Measurements from ENCODE around the gene VEGFA. TPM values are rescaled to one million over a fixed set of nuclear protein-coding genes. Genes with fewer than 3 reads are reported as not detected.

VEGFA gene
- total RNA-seq, 1 experiment from 2014 or later, result 407 TPM

- intact Hi-C loops (cut with micrococcal nuclease; ENCODE audit: unreplicated experiment), result no loop called here
These were observed 9.5 kb upstream of the VEGFA start for GRCh38 chr6:43760210-43761168.

GRCh38 chr6:43761666-43762409, 8.2 kb upstream of the VEGFA start:
- Mint-ChIP-seq H3K4me3 (ENCODE audit: low read depth, unreplicated experiment) (no peak overlapping the region), H3K4me1 (ENCODE audit: low read depth, unreplicated experiment) (peaks cover 23% of the 10 kb centered on the region), H3K9me3 (ENCODE audit: low read depth, unreplicated experiment) (no peaks in the 10 kb centered on the region), H3K36me3 (ENCODE audit: insufficient read depth, unreplicated experiment) (peaks cover 4% of the 10 kb centered on the region), H3K27ac (ENCODE audit: unreplicated experiment) (no peak overlapping the region), H3K27me3 (ENCODE audit: unreplicated experiment) (no peaks in the 10 kb centered on the region)
- CTCF ChIA-PET, result interaction anchor here (0.6 to 2.5 kb wide), 6 partner anchors 11 to 165 kb away, joined by 3 to 11 read pairs (median 4); no protein-coding TSS in a partner anchor
- no peak for TF ChIP-seq CTCF (IDR thresholded peaks at IDR 0.05; ENCODE audit: unreplicated experiment)
- BruUV-seq (replicated peaks), result no TSS peak
- no peak for DNase-seq
- intact Hi-C loops (cut with micrococcal nuclease; ENCODE audit: unreplicated experiment), result no loop called here

More at GRCh38 chr6:43760210-43761168, 9.5 kb upstream of the VEGFA start:
- no peak for DNase-seq
- H3K4me1 Mint-ChIP-seq (ENCODE audit: low read depth, unreplicated experiment), result peaks cover 11% of the 10 kb centered on the region
- no TSS peak for BruUV-seq (replicated peaks)
- no peak for TF ChIP-seq CTCF (IDR thresholded peaks at IDR 0.05; ENCODE audit: unreplicated experiment)
- peaks cover 4% of the 10 kb centered on the region for H3K36me3 Mint-ChIP-seq (ENCODE audit: insufficient read depth, unreplicated experiment)
- H3K27me3 Mint-ChIP-seq (ENCODE audit: unreplicated experiment), result no peaks in the 10 kb centered on the region
- H3K9me3 Mint-ChIP-seq (ENCODE audit: low read depth, unreplicated experiment), result no peaks in the 10 kb centered on the region
- H3K4me3 Mint-ChIP-seq (ENCODE audit: low read depth, unreplicated experiment), result no peak overlapping the region
- CTCF ChIA-PET, result interaction anchor here (2.0 kb wide), 2 partner anchors 12 to 166 kb away, joined by 4 to 7 read pairs; no protein-coding TSS in a partner anchor
- H3K27ac Mint-ChIP-seq (ENCODE audit: unreplicated experiment), result no peak overlapping the region

- no TSS peak for BruUV-seq (replicated peaks)
- Mint-ChIP-seq H3K4me1 (ENCODE audit: low read depth, unreplicated experiment) (peaks cover 28% of the 10 kb centered on the region), H3K4me3 (ENCODE audit: low read depth, unreplicated experiment) (no peak overlapping the region), H3K27ac (ENCODE audit: unreplicated experiment) (no peak overlapping the region), H3K36me3 (ENCODE audit: insufficient read depth, unreplicated experiment) (peaks cover 4% of the 10 kb centered on the region), H3K9me3 (ENCODE audit: low read depth, unreplicated experiment) (no peaks in the 10 kb centered on the region), H3K27me3 (ENCODE audit: unreplicated experiment) (no peaks in the 10 kb centered on the region)
- DNase-seq, result no peak
- CTCF ChIA-PET, result interaction anchor here (0.6 to 2.5 kb wide), 7 partner anchors 10 to 164 kb away, joined by 3 to 11 read pairs (median 4); no protein-coding TSS in a partner anchor
- no peak for TF ChIP-seq CTCF (IDR thresholded peaks at IDR 0.05; ENCODE audit: unreplicated experiment)
- intact Hi-C loops (cut with micrococcal nuclease; ENCODE audit: unreplicated experiment), result no loop called here
These were observed 7.6 kb upstream of the VEGFA start for GRCh38 chr6:43762410-43762768.

- H3K4me3 Mint-ChIP-seq (ENCODE audit: low read depth, unreplicated experiment), result no peak overlapping the region
- BruUV-seq (replicated peaks), result no TSS peak
- H3K36me3 Mint-ChIP-seq (ENCODE audit: insufficient read depth, unreplicated experiment), result peaks cover 4% of the 10 kb centered on the region
- peaks cover 36% of the 10 kb centered on the region for H3K4me1 Mint-ChIP-seq (ENCODE audit: low read depth, unreplicated experiment)
- intact Hi-C loops (cut with micrococcal nuclease; ENCODE audit: unreplicated experiment), result no loop called here
- H3K9me3 Mint-ChIP-seq (ENCODE audit: low read depth, unreplicated experiment), result no peaks in the 10 kb centered on the region
- no peak for DNase-seq
- no peak overlapping the region for H3K27ac Mint-ChIP-seq (ENCODE audit: unreplicated experiment)
- TF ChIP-seq CTCF (IDR thresholded peaks at IDR 0.05; ENCODE audit: unreplicated experiment), result peak; percentile 22
- H3K27me3 Mint-ChIP-seq (ENCODE audit: unreplicated experiment), result no peaks in the 10 kb centered on the region
- CTCF ChIA-PET, result interaction anchor here (0.6 to 2.5 kb wide), 6 partner anchors 11 to 134 kb away, joined by 3 to 11 read pairs (median 4); no protein-coding TSS in a partner anchor
These were observed 6.9 kb upstream of the VEGFA start for GRCh38 chr6:43762966-43763695.
